Fibroblast of skin of abdomen (primary cell): ENCODE measurements around the gene MBOAT2.
A peak's percentile ranks its signal among the peaks of the same experiment; 100 is the strongest.

Experiments
- DNase-seq: peaks from one replicate; pipeline ENCODE4 v3.0.0-alpha.2; 2013

Gene MBOAT2

DNA sequence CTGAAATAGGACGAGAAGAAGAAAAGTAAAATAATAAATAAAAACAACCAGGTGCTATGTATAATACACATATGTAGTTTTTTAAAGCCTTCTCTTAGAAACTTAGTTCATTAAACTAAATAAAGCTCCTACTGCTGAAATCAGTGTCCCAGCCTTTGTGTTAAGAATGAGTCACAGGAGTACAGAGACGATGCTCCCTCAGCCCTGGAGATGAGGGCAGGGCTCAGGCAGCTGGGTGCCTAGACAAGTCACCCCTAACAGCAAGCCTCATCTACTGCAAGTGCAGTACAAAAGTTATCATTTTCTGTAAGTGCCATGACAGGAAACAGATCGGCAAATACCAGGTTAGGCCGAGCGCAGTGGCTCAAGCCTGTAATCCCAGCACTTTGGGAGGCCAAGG lies 184.3 kb downstream of the MBOAT2 start:
- peak; percentile 16 for DNase-seq

DNA sequence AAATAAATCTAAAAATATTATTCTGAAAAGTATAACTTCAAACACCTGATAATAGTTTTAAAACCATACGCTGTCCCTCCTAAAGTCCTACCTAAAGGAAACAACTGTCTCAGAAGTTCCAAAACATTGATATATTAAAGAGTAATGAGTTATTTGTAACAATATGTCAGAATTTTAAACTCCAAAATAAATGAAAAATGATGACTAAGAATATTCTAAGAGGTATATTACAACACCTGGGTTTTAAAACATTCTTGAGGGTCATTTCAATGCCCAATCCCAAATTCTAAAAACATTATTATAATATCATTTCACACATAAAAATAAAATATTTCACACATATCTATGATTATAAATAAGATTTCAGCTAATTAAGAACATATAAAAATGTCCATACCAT lies 186.3 kb downstream of the MBOAT2 start:
- no peak for DNase-seq

DNA sequence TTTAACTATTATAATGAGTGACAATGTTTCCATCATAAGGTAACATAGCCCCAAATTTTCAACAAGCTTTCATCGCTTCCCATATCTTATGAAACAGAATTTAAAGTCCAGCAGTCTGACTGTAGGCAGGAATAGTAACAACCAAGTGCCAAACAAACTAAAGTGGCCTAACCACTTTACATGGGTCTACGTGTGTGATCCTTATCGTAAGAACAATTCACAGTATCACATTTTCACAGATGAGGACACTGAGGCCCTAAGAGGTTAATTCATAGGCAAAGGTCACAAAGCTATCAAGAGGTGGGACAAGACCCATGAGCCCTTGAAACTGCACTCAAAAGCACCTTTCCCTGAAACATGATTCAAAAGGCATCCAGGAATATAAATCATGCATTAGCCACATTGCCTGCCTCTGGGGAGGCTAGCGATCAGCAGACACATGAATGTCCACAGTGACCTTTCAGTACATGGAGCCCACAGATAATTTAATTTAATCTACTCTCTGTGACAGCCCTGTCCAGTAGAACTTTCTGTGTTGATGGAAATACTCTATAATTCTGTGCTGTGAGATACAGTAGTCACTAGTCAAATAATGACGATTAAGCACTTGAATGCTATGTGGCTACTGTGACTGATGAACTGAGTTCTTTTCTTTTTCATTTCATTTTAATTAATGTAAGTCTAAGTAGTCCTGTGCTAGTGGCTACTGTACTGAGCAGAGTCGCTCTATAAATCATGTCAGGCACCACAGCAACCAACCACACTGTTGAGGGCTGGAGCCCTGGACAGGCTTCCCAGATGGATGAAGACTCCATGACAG lies 196.4 kb downstream of the MBOAT2 start:
- DNase-seq: no peak

DNA sequence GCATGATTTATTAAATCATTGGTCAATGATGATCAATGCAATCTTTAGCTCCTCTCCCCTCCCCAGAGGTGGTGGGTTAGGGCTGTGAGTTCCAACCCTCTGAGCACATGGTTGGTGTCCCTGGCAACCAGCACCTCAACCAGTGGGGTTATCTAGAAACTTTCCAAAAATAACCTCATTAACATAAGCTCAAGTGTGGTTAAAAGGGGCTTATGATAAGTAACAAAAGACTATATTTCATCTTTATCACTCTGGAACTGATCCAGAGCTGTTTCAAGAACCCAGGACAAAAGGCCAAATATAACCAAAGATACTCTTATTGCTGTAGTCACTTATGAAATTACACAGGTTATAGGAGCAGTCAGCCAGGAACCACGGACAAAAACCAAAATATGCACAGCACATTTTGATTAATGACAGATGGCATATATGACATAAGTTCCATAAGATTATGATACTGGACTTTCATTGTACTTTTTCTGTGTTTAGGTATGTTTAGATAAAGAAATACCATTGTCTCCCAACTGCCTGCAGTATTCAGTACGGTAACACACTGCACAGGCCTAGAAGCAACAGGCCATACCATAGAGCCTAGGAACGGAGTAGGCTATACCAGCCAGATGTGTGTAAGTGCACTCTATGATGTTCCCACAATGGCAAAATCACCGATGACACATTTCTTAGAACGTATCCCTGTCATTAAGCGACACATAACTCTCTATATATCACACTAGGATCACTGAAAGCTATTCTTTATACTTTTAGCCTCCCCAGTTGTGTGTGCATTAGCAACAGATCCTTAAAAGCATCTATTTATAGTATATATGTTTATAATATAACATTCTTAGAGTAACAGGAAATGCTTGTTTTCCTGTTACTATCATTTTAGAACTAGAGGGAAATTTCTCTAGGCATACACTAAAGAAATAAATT lies 197.9 kb downstream of the MBOAT2 start:
- DNase-seq: no peak

DNA sequence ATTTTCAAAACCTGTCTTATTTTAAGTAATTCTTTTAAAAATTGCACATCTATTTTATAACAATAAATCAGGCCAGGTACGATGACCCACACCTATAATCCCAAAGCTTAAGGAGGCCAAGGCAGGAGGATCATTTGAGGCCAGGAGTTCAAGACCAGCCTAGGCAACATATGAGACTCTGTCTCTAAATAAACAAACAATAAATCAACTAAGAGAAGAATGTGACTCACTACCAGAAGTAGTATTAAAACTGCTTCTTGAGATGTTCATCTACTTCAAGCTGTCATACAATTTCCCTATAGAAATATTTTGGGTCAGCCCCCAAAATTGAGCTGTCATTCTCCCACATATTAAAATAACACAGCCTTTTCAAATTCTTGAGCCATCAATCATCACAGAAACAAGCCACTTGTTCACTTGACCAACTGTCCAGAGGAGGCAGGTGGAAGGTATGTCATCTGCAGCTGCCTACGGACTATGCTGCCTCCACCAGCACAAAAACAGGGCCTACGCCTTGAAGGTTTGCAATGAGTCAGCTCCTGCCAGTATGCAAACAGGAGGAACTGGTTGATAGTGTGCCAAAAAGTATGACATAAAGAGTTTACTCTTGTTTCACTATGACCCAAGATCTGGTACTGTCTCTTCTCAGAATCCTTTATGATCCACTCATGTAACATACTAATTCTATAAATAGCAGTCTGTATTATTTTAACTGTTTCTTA lies 199.7 kb downstream of the MBOAT2 start:
- peak; percentile 45 for DNase-seq

DNA sequence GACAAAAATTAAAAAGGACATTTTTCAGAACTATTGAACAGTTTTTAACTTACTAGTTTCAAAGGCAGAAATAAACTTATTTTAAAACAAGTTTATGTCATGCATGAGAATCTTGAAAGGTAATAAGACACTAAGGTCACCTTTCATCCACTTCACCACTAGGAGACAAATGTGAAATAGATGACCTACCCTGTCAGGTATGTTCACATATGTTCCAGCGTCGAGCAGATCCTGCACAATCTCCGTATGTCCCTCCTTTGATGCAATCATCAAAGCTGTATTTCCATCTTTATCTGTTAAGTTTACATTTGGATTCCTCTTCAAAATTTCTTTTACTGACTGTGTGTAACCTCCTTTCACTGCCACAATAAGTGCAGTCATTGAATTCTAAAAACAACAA lies 200.7 kb downstream of the MBOAT2 start:
- DNase-seq: no peak
